ENCODE results near the gene AQP12A.

DNA sequence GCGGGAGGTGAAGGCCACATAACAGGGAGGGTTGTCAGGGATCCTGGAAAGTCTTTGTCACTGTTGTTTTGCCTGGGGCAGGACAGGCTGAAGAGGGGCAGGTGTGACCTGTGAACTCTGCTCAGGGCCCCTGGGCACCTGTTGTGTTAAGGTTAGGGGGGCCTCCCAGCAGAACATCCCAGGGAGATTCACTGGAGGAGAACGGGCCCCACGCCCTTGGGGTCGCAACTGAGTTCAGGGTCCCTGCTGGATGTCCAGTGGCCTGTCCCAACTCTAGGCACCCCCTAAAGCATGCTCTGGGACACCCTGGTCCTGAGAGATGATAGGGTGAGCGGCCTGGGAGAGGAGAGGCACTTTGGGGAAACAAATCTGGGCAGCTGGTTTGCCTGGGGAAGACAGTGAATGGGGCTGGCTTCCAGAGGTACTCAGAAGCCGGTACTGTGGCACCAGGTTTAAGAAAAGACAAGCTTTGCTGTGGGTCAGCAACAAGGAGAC is 43.5 kb upstream of the AQP12A start:
- TF ChIP-seq, protein P1, sequence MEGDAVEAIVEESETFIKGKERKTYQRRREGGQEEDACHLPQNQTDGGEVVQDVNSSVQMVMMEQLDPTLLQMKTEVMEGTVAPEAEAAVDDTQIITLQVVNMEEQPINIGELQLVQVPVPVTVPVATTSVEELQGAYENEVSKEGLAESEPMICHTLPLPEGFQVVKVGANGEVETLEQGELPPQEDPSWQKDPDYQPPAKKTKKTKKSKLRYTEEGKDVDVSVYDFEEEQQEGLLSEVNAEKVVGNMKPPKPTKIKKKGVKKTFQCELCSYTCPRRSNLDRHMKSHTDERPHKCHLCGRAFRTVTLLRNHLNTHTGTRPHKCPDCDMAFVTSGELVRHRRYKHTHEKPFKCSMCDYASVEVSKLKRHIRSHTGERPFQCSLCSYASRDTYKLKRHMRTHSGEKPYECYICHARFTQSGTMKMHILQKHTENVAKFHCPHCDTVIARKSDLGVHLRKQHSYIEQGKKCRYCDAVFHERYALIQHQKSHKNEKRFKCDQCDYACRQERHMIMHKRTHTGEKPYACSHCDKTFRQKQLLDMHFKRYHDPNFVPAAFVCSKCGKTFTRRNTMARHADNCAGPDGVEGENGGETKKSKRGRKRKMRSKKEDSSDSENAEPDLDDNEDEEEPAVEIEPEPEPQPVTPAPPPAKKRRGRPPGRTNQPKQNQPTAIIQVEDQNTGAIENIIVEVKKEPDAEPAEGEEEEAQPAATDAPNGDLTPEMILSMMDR (IDR thresholded peaks at IDR 0.05), result no peak
- TF ChIP-seq EZH2 (IDR thresholded peaks at IDR 0.05; ENCODE audit: borderline replicate concordance, insufficient read depth, low read depth, low read length, poor library complexity, severe bottlenecking), result no peak
